Embryonic facial prominence (tissue), 1 donor: ENCODE data around the gene WDR5.

Source experiments
- DNase-seq: peaks from one replicate; pipeline ENCODE4 v3.0.0-alpha.2; 2016; ENCODE audit errors: extremely low spot score

WDR5 gene

GRCh38 chr9:134206311-134207300, 70.7 kb downstream of the WDR5 start:
- no peak for DNase-seq

DNA sequence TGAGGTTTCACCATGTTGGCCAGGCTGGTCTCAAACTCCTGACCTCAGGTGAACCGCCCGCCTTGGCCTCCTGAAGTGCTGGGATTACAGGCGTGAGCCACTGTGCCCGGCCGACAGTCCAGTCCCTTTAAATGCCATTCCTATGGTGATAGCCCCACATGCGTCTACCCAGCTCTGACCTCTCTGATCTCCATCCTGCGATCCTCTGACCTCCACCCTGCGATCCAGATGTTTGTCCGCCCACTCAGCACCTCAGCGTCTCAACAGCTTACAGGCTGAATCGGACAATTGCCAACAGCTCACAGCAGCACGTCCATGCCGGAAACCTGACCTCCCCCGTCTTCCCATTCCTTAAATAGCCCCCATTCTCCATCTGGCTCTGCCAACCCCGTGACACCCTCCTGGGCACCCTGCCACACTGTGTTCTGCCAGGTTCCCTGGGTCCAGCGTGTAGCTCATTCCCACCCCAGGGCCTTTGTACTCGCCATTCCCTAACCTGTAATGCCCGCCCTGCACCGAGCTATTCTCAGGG, 72.5 kb downstream of the WDR5 start:
- no peak for DNase-seq

DNA sequence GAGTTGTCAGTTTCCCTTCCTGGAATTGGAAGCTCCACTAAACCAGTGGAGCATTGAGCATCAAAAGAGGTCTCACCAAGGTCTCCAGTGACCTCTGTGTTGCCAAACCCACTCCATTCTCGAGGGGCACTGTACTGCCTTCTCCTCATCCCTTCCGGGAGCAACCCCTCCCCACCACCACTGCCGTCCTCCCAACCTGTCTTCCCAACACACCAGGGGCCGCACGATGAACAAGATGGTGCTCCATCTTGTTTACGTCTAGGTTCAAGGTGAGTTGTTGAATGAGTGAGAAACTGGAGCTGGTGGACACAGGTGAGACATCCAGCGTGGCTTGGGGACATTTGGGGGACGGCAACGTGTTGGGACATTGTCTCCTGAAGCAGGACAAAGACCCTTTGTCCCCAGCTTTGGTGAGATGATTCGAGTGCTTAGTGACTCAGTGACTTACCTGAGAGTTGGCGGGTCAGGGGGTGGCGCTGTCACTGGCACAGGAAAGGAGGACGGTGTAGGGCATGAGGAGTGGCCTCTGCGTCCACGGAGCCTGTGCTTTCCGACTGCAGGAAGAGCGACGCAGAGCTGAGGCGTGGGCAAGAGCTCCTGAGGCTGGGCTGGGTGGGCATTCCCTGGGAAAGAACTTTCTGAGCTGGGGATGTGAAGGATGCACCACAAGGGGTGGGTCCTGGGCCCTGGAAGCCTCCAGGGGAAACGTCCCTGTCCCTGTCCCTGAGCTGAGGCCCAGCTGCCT, 73.3 kb downstream of the WDR5 start:
- no peak for DNase-seq
